Glutamatergic neuron (in vitro differentiated cells): ENCODE results near the gene TAF9B. TPM values are rescaled to one million over a fixed set of nuclear protein-coding genes. Genes with fewer than 3 reads are reported as not detected.
A peak's percentile ranks its signal among the peaks of the same experiment; 100 is the strongest.

ENCODE experiments used
- DNase-seq: peaks from one replicate; pipeline ENCODE4 v3.0.0; 2022
- H3K27ac Mint-ChIP-seq: one replicate; pipeline ENCODE4 v1.8.0; 2020; ENCODE audit warnings: mild to moderate bottlenecking, mixed read lengths, inconsistent platforms; ENCODE audit not compliant: unreplicated experiment
- H3K27me3 Mint-ChIP-seq: one replicate; pipeline ENCODE4 v1.8.0; 2020; ENCODE audit warnings: mild to moderate bottlenecking, moderate library complexity, mixed read lengths, inconsistent platforms; ENCODE audit not compliant: unreplicated experiment
- H3K36me3 Mint-ChIP-seq: one replicate; pipeline ENCODE4 v1.8.0; 2020; ENCODE audit warnings: mild to moderate bottlenecking, mixed read lengths, inconsistent platforms; ENCODE audit not compliant: unreplicated experiment
- H3K4me1 Mint-ChIP-seq: one replicate; pipeline ENCODE4 v1.8.0; 2020; ENCODE audit warnings: mild to moderate bottlenecking, low read depth, mixed read lengths, inconsistent platforms; ENCODE audit not compliant: unreplicated experiment
- H3K4me3 Mint-ChIP-seq: one replicate; pipeline ENCODE4 v1.8.0; 2020; ENCODE audit warnings: mild to moderate bottlenecking, mixed read lengths, inconsistent platforms; ENCODE audit not compliant: unreplicated experiment
- H3K9me3 Mint-ChIP-seq: one replicate; pipeline ENCODE4 v1.8.0; 2020; ENCODE audit warnings: mild to moderate bottlenecking, moderate library complexity, mixed read lengths, inconsistent platforms; ENCODE audit not compliant: unreplicated experiment
- CTCF ChIP-seq: fragments of 200-600 bp; sonication (generic); IDR thresholded peaks from one replicate; pipeline ENCODE4 v1.5.0; 2021; ENCODE audit not compliant: partially characterized antibody, unreplicated experiment
- total RNA-seq: library from RNA; stranded (reverse); fragmentation: NEBNext Ultra II Directional; extraction: Animal tissue kit (Norgen Biotek cat#: 25700); gene quantifications from one replicate; pipeline ENCODE4 v1.2.1, GENCODE V29; 2021; ENCODE audit not compliant: unreplicated experiment

The TAF9B gene
- total RNA-seq, 1 donor from 2014 or later: 30.4 TPM

GRCh38 chrX:78105944-78106650, 33.4 kb downstream of the TAF9B start:
- H3K27ac Mint-ChIP-seq: no peak overlapping the region
- peaks cover 4% of the 10 kb centered on the region for H3K27me3 Mint-ChIP-seq
- H3K9me3 Mint-ChIP-seq: peaks cover 3% of the 10 kb centered on the region
- H3K4me1 Mint-ChIP-seq: peaks cover 18% of the 10 kb centered on the region
- no peak for DNase-seq
- peak overlapping the region; percentile 96 for H3K4me3 Mint-ChIP-seq
- H3K36me3 Mint-ChIP-seq: no peaks in the 10 kb centered on the region
- no peak for TF ChIP-seq CTCF

- Mint-ChIP-seq H3K27me3 (peaks cover 4% of the 10 kb centered on the region), H3K9me3 (peaks cover 4% of the 10 kb centered on the region), H3K27ac (peak overlapping the region; percentile 82), H3K4me1 (peaks cover 18% of the 10 kb centered on the region), H3K36me3 (no peaks in the 10 kb centered on the region), H3K4me3 (peak overlapping the region; percentile 96)
- TF ChIP-seq CTCF: no peak
- peak; percentile 14 for DNase-seq
Measured at GRCh38 chrX:78104447-78105176, 34.8 kb downstream of the TAF9B start.

- Mint-ChIP-seq H3K27me3 (peaks cover 4% of the 10 kb centered on the region), H3K27ac (peak within 1 kb of the TSS; percentile 82), H3K4me1 (peaks cover 17% of the 10 kb centered on the region), H3K36me3 (no peaks in the 10 kb centered on the region), H3K9me3 (peaks cover 4% of the 10 kb centered on the region), H3K4me3 (peak within 1 kb of the TSS; percentile 96)
- peak; percentile 90 for DNase-seq
- TF ChIP-seq CTCF: no peak
Measured at GRCh38 chrX:78103623-78104446, 35.6 kb downstream of the TAF9B start, which contains the start of gene PGK1. Gene PGK1 (plus strand): TSS chrX:78104248. CDS start chrX:78104341, 93 bp downstream.

GRCh38 chrX:78103001-78103622, 36.3 kb downstream of the TAF9B start:
- H3K4me3 Mint-ChIP-seq: peak overlapping the region; percentile 70
- H3K27me3 Mint-ChIP-seq: peaks cover 4% of the 10 kb centered on the region
- H3K4me1 Mint-ChIP-seq: peaks cover 17% of the 10 kb centered on the region
- peaks cover 4% of the 10 kb centered on the region for H3K9me3 Mint-ChIP-seq
- peak overlapping the region; percentile 43 for H3K27ac Mint-ChIP-seq
- no peak for TF ChIP-seq CTCF
- H3K36me3 Mint-ChIP-seq: no peaks in the 10 kb centered on the region
- DNase-seq: no peak
